GM19351 (cell line): ENCODE data around the gene WNT11.

Experiments used
- ATAC-seq: cut with Tn5 transposase; IDR thresholded peaks from one replicate; pipeline ENCODE4 v1.9.1; 2021; ENCODE audit warnings: mild to moderate bottlenecking, moderate library complexity; ENCODE audit not compliant: unreplicated experiment

WNT11 gene

DNA sequence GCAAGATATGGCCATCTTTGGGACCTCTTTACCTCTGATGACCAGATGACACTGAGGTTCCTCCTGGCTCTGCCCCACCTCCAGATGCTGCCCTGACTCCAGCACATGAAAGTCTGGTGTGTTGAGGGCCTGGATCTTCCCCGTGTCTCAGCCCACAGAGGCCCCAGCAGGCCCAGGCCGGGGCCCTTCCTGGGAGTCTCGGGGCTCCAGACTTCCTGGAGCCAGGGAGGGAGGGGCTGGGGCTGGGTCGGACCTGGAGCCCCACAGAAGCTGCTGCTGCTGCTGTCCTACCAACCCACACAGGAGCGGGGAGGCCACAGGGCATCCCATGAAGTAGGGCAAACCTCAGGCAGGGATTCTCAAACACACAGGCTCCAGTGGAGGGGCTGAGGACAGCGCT, 32.2 kb upstream of the WNT11 start:
- ATAC-seq, result no peak

DNA sequence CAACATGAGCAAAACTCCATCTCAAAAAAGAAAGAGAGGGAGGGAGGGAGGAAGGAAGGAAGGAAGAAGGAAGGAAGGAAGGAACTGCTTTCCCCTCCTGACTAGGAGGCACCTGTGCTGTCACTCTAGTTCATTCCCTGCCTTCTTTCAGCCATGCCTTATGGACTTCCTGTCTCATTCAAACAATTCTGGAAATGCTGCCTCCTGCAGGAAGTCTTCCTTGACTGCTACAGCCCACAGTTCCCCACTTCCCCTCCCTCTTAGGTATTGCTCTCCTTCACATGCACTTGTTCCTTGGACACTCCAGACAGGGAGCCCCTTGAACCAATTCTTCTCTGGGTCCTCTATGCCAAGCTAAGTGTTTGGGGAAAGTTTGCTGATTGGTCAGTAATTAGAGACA, 31.6 kb upstream of the WNT11 start:
- no peak for ATAC-seq

DNA sequence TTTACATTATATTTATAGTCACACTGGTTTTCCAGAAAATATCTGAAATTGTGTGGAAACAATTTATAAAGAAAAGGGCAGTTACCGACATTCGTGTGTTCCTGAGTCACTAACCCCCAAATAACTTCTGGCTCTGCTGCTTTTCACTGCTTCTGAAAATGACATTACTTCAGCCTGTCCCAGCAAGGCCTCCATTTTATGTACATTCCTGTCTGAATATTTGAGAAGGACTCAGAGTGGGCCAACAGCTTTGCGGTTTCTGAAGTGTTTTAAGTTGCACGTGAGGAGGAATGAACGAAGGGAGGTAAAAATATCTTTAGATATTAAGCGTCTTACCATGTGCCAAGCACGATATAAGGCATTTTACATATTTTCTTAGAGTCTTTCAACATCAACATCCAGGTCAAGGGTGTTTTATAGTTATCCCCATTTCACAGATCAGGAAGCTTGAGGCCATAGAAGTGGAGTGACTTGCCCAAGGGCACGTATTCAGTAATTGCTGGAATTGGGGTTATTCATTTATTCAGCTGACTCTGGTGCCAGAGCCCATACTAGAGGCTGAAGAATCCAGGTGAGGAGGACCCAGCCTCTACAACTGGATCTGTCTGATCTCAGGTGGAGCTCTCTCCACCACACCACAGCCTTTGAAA, 30.8 kb upstream of the WNT11 start:
- ATAC-seq, result no peak

DNA sequence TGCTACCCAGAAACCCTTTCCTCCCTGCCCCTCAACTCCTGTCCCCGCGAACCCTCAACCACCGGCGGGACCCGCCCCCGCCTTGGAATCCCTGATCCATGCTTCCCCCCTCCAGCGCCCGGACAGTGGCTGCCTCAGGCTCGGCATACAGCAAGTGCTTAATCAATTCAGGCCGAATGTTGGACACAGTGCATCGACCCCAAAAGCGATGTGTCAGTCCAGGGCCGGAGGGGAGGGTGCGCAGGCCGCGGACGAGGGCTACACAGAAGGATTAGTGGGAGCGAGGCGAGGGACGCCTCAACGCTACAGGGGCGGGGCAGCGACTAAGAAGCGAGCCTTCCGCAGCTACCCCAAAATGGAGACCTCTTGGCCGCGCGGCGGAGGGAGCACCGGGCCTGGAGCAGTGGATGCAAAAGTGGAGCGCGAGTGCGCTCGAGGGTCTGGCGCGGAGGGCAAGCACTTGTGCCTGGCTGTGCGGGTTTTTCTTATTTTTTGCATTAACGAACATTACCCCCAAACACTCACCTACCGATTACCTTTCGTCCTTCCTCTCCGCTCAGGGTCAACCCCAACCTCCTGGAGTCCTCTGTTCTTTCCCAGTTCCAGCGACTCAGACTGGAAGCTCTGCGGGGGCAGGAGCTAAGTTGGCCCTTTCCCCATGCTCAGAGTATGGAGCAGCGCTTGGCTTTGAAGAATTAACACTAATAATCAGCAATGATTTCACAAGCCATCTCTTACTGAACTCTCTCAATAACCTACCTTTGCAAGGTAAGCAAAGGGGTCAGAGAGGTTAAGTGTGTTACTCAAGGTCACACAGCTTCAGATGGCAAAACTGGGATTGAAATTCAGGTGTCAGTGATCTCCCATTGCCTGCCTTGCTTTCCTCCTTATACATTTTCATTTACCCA, 30.0 kb upstream of the WNT11 start:
- no peak for ATAC-seq

DNA sequence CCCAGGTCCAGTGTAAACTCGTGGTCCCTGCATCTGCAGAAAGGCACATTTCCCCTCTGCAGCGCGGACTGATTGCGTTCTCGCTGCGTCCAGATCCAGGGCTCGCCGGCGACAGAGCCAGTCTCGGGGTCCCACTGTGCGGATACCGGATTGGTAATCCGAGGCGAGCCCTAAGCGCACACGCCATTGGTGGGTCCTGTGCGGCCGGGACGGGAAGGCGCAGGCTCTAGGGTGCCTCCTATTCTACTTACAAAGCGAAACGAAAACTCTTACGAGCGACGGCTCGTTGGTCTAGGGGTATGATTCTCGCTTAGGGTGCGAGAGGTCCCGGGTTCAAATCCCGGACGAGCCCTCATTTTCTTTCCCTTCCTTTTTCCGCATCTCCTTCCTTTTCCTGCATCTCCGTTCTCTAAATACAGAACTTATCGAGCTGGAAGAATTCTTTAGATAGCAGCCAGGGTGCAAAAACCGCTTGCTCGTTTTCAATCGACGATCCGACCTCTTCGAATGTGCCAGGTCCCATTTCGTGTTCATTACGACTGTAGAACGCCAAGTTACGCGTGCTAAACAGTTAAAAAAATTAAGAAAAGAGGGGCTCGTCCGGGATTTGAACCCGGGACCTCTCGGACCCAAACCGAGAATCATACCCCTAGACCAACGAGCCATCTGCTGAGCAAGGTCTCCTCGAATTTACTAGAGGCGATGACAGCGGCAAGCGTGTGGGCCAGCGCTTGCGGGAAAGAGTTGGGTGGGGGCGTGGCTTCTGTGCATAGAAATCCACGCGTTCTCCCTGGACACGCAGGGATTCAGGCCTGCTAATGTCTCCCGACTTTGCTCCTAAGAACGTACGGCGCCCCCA, 29.2 kb upstream of the WNT11 start:
- ATAC-seq, result peak; percentile 54

DNA sequence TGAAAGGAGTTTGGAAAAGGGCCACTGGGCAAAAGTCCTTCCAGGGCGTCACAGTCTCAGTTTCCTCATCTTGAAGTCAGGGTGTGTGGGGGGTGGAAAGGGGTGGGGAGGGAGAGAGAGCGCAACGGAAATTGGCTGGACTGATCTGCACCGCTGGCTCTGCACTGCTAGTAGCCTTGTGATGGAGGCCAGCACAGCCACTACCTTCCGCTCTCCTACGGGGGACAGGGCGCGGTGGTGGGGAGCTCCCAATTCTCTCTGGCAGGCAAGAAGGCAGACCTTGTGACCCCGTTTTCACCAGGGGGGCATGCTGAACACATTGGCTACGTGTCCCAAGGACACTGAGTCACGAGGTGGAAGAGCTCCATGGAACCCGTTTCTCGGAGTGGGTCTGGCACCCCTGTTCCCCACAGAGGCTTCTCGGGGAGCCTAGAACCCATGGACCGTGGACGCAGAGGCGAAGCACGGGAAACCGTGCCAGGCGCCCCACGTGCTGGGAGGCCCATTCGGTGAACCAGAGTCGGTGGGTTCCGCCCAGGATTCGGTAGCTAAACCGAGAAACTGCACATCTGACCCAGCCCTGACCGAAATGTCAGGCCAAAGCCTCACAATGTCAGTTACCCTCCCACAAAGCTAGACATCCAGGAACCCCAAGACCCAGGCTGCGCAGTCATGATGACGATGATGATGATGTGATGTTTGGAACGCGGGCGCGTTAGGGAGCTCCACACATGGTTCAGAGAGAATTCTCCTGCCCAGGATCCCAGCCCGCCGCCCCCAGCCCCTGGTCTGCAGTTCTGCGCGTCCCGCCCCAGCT, 28.3 kb upstream of the WNT11 start:
- ATAC-seq, result peak; percentile 37

DNA sequence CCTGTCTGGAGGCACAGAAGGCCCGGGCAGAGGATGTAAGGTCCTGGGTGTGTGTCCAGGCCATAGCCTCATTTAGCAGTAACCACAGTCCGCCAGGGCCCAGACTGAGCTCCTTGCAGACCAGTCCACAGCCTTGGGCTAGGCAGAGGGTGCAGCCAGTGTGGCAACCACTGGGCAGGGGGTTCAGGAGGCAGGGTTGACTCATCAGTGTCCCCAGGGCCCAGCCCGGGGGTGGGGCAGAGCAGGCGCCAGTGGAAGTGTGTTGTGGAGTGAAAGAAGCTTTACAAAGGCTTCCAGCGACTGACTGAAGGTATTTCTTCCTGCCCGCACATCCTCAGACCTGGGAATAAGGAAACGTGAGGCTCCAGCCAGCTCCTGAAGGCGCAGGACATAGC, 27.7 kb upstream of the WNT11 start:
- no peak for ATAC-seq

DNA sequence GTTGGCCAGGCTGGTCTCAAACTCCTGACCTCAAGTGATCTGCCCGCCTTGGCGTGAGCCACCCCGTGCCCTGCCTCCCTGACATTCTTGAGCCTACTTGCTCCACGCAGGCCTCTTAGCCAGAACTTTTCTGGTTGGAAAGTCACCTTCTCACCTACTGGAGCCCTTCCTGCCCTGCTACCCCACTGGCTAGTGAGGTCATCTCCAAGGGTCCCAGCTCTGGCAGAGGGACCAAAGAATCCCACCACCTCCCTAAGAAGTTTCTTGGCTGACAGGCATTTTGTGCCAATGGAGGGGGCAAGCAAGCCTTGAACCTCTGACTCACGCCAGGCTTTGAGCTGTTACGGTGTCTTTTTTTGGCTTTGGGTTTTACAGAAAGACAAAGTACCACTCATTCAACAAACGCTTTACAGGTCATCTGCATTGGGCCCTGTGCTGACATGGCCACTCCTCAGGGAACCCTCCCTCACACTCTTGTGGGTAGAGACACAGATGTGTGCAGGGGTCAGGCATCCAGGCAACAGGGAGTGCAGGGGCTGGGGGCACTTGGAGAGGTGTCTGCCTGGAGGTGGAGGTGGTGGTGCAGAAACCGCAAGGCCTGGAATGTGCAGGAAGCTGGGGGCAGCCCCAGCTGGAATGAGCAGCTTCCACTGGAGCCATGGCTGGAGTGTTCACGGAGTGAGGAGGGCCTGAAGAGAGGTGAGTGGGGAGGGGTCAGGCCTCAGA, 27.1 kb upstream of the WNT11 start:
- ATAC-seq, result no peak

DNA sequence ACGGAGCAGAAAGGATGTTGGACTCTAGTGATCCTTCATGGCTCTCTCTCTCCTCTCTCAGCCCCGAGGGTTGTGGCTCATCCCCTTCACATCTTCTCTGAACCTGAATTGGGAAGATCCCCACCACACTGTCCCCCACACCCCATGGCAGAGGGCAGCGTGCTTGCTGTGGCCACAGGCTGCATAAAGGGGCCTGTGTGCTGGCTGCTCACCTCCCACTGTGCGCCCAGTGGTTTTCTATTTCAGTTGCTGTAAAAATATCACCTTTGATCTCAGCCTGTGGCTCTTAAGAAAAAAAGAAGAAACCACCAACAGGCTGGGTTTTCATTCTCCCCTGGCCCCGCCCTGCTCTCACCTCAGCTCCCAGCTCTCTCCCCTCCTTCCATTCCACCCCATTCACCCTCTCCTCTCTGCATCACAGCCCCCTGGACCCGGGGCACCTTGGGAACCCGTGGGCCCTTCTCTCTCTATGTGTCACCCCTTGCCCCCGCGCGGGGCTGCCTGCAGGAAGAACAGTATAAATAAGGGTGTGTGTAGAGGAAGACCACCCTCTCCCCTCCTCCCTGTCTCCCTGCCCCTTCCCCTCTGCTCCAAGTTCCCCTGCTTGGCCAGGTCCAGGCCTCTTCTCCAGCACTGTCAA, 25.8 kb upstream of the WNT11 start:
- peak; percentile 22 for ATAC-seq

DNA sequence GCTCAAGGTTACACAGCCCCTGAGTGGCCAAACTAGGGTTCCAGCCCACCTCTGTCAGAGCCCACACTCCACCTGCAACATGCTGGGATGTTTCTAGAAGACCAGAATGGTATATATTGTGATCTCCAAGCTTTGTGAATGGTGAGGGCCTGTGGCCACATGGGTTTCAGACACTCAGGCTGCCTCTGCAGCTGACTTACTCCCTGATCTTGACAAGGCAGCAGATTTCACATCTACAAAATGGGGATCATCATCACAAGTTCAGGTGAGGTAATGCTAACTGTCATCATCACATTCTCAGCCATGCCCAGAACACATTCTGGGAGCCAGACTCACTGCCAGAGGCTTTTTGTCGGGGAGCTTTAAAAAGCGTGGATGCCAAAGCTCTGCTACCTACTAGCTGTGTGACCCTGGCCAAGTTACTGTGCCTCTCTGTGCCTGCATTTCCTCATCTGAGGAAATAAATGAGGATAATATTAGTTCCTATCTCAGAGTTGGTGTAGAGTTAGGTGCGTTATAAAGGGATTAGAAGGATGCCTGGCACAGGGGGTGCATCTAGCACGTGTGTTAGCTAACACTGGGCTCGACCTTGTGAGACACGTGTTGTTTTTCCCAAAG, 24.9 kb upstream of the WNT11 start:
- ATAC-seq, result no peak

DNA sequence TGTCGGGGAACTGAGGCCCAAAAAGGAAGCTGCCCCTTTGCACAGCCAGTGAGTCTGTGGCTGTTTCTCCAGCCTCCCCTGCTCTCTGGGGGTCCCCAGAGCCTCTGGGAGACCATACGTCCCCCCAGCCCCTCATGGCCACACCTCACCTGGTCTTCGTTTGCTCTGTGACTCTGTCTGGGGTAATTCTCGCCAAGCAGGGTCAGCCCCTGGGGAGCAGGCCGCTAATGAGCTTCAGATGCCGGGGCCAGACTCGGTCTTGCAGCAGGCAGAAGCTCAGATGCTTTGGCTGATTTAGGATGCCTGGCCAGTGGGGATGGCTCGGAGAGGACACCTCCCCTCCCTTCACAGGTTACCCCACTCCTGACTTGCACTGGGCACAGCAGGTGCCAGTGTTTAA, 24.1 kb upstream of the WNT11 start:
- ATAC-seq, result no peak

DNA sequence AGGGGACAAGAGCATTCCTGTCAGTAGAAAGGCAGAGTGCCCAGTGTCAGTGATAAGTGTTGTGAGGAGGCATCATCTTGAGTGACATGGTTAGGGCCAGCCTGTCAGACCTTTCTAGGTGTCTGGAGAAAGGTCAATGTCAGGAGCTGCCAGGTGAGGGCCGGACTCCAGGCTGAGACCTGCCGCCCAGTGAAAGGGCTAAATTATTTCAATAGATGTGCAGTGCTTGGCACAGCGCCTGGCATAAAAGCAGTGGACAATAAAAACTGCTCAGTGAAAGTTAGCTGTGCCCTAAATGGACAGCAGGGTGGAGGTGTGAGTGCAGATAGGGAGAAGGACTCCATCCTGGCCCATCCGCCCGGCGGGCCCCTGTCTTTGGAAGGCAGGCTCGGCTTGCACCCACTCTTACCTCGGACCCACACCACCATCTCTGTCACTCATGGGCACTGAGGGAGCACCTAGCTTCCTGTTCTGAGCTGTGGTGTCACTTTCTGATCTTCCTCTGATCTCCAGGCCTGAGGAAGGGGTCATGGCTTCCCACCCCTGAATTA, 23.5 kb upstream of the WNT11 start:
- ATAC-seq, result no peak

DNA sequence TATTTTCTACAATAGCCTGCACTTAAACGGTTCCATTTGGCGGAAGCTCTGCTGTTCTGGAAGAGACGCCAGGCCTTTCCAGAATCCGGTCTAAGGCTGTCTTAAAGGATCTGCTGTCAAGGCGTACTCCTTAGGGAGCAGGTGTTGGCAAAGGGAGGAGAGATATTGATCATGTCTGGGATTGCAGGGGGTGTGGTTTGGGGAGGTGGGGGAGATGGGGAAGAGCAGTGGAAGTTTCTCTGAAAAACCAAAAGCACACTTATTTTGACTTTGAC, 22.5 kb upstream of the WNT11 start:
- ATAC-seq, result no peak

DNA sequence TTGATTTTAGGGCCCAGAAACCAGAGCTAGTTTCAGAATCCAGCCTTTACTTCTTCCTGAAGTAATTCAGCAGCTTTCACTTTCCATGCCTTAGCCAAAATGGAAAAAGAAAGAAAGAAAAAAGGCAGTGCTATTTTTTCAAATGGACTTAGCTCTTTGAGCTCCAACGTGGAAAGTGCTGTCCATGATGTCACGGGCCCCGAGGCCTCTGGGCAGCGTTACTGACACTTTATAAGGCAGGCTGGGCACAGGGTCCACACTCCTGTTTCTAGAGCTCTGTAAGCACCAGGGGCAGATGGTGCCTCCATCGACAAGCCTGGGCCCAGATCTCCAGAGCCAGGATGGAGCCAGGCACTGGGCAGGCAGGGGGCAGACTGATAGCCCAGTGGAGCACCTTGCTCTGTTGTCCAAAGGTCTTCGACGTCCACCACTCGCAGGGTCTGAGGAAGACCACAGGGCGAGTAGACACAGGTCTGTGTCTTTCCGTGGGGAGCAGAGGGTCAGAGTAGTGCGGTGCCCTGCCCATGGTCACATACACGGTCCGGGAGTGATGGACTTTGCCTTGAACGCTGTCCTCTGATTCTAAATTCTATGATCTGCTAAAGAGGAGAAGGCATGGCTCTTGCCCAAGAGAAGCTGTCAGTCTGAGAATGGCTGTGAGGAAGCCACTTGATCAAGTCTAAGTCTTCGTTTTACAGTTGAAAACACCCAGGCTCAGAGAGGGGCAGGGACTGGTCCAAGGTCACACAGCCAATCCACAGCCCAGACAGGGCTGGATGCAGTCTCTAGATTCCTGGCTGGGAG, 22.0 kb upstream of the WNT11 start:
- ATAC-seq, result no peak

DNA sequence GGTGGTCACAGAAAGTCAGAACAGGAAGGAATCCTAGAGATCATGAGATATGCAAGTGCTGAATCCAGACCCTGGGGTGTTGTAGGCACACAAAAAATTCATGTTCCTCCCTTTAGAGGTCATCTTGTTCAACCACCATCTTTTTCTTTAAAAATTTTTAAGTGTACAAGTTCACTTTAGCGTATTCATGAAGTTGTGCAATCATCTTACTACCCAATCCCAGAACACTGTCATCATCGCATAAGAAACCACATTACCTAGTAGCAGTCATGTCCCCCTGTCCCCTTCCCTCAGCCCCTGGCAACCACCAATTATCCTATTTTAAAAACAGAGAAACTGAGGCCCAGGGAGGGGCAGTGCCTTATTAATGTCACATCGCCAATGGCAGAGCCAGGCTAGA, 20.3 kb upstream of the WNT11 start:
- no peak for ATAC-seq

DNA sequence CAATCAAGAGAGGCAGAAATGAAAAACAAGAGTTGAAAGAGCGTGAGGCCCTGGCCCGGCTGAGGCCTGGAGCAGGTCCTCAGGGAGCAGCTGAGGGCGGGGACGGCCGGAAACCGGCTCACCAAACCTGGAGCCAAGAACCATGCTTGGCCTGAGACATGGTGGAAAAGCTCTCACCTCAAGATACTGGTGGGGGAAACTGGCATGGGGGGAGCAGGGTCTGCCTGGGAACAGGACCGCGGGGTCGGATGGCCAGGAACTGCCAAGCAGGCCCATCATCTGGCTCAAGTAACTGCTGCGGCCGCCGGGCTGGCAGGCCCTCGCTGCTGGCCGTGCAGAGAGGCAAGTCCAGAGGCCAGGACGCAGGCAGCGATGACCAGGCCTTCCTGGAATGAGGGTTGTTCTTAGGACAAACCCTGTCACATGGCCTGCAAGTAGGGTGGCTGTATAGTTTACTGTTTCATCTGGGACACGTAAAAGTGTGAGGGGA, 18.9 kb upstream of the WNT11 start:
- ATAC-seq, result no peak

DNA sequence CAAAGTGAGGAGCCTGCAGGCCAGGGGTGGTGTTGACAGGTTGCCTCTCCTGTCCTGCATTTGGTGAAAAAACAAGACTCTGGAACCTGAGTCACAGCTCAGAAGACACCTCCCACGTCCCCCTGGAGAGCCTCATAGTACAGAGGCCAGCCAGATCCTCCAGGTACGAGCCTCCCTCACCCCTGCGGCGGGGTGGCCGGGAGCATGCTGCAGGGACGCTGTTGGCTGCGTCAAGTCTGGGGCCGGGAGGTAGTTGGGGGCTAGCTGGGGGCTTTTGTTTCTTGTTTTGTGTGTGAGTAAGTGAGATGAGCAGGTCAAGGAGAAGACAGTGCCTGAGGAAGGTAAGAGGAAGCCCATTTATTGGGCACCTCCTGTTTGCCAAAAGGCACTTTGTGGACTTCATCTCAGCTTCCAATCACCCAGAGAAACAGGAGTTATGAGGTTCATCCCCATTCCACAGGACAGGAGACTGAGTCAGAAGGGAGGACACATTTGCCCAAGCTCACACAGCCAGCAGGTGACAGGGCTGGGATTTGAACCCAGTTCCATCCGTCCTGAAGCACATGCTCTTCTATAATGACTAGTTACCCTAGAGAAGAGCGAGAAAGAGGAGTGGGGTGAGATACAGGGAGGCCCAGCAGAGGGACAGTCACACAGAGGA, 18.3 kb upstream of the WNT11 start:
- no peak for ATAC-seq

DNA sequence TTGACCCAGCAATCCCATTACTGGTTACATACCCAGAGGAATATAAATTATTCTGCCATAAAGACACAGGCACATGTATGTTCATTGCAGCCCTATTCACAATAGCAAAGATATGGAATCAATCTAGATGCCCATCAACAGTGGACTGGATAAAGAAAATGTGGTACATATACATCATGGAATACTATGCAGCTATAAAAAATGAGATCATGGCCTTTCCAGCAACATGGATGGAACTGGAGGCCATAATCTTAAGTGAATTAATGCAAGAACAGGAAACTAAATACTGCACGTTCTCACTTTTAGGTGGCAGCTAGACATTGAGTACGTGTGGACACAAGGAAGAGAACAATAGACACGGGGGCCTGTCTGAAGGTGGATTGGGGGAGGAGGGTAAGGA, 15.1 kb upstream of the WNT11 start:
- no peak for ATAC-seq
